GM21786 (cell line): ENCODE data around the gene SWT1.
"Not testable (repeated sequence)": the region's sequence is repeated elsewhere in the genome, so short reads cannot be mapped to it uniquely, and the experiment has no call there.

ENCODE experiments used
- ATAC-seq: cut with Tn5 transposase; IDR thresholded peaks from one replicate; pipeline ENCODE4 v1.9.1; 2021; ENCODE audit not compliant: unreplicated experiment

The SWT1 gene

GRCh38 chr1:185317034-185317885, 160.3 kb downstream of the SWT1 start, which contains the start of gene IVNS1ABP:
IVNS1ABP (minus strand) TSS chr1:185317243; CDS start chr1:185309493, 7,750 bp downstream.
- ATAC-seq: peak; percentile 73

GRCh38 chr1:185317886-185318310, 160.9 kb downstream of the SWT1 start:
- peak; percentile 41 for ATAC-seq

GRCh38 chr1:185318431-185319138, 161.6 kb downstream of the SWT1 start:
- ATAC-seq: no peak

GRCh38 chr1:185319139-185319475, 162.1 kb downstream of the SWT1 start:
- no peak for ATAC-seq

- ATAC-seq: not testable (repeated sequence)
These were observed 164.1 kb downstream of the SWT1 start for GRCh38 chr1:185321104-185321503.

GRCh38 chr1:185321653-185322221, 164.8 kb downstream of the SWT1 start:
- not testable (repeated sequence) for ATAC-seq

GRCh38 chr1:185322636-185323035, 165.7 kb downstream of the SWT1 start:
- ATAC-seq: no peak

GRCh38 chr1:185324118-185324517, 167.2 kb downstream of the SWT1 start:
- ATAC-seq: no peak

GRCh38 chr1:185325413-185325812, 168.4 kb downstream of the SWT1 start:
- no peak for ATAC-seq

- ATAC-seq: no peak
These were observed 171.3 kb downstream of the SWT1 start for GRCh38 chr1:185328255-185328654.

- no peak for ATAC-seq
These were observed 177.2 kb downstream of the SWT1 start for GRCh38 chr1:185334182-185334581.

- no peak for ATAC-seq
These were observed 180.3 kb downstream of the SWT1 start for GRCh38 chr1:185337246-185337645.

GRCh38 chr1:185338719-185339622, 182.0 kb downstream of the SWT1 start:
- ATAC-seq: peak; percentile 97

- no peak for ATAC-seq
These were observed 184.3 kb downstream of the SWT1 start for GRCh38 chr1:185341196-185341781.
